Measurements from ENCODE around the gene TLK2. TPM values are rescaled to one million over a fixed set of nuclear protein-coding genes. Genes with fewer than 3 reads are reported as not detected.

Gene TLK2
- total and polyA plus RNA-seq, 5 donors from 2014 or later: 6.9 to 89.5 (median 10.6) TPM

DNA sequence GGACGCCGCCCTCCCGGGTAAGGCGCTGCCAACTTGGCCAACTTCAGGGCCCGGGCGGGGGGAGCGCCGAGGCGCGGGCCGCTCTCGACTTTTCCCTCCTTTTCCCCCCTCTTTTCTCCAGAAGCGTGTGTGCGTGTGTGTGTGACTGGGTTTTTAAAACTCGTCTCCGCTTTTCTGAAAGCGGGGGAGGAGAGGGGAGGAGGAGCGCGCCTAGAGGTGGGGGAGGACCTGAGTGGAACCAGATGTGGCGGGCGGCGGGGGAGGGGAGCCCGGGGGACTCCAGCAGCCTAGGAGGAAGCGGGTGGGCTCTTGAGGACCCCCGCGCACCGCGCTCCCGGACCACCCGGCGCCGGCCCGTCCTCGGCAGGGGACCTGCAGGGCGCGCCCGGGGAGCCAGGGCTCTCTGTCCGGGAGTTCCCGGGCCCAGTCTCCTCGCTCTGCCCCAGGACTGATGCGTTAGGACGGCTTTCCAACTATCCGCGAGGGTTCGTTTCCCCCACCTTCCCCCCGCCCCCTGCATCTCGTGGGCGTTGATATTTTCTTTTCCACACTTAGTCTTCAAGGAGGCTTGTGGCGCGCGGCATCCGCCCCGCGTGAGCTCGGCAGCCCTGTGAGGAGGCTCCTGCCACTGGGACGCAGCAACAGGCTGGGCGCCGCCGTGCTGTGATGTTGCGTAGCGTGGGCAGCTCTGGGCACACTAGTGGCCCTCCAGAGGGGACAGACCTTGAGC lies 149.4 kb downstream of the TLK2 start:
- no peaks in the 10 kb centered on the region for H3K36me3 ChIP-seq (ENCODE audit: control insufficient read depth, insufficient read depth, low read length)
- no peaks in the 10 kb centered on the region for H3K27me3 ChIP-seq (ENCODE audit: control insufficient read depth, insufficient read depth, low read length)
- peak overlapping the region in 2 of 3 donors; percentile 61 to 62 for H3K27ac Mint-ChIP-seq

DNA sequence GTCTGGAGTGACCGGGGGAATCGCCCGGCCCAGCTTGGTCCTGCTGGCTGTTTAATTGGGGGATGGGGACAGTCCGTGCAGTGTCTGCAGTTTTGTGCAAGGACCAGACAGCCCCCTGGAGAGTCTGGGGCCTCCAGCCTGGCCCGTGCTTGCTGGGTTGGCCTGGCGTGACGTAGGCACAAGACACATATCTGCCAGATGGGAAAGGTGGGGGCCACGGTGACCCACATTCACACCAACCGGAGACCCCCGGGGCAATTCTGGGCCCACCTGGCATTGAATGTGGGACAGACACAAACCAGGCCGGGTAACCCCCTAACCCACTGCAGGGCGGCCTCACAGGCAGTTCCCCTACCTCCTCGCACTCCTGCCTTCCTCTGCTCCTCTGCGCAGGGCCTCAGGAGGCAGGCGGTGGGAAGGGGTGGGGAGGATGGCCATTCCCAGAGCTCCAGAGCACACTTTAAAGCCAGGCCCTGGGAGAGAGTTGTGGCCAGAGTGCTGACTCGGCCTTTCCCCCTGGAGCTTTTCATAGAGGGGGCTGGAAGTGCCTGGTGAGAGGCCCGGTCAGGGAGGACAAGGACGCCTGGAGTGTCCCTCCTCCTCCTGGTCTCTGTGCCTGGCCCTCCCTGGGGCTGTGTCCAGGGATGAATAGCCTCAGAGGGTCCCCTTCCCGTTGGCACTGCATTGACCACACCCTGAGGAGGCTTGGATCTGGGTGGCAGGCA lies 150.4 kb downstream of the TLK2 start:
- Histone ChIP-seq H3K4me3 (ENCODE audit: low read depth, low read length) (no peak overlapping the region), H3K9me3 (ENCODE audit: control insufficient read depth in 2 of 2, low read length in 2 of 2) (no peaks in the 10 kb centered on the region), H3K36me3 (ENCODE audit: control insufficient read depth, insufficient read depth, low read length) (no peaks in the 10 kb centered on the region), H3K4me1 (ENCODE audit: control insufficient read depth, insufficient read depth, low read length, poor library complexity, severe bottlenecking) (peaks cover 21% of the 10 kb centered on the region), H3K27ac (ENCODE audit: insufficient read depth, low read length, poor library complexity, severe bottlenecking) (no peak overlapping the region), H3K27me3 (ENCODE audit: control insufficient read depth, insufficient read depth, low read length) (no peaks in the 10 kb centered on the region)
- Mint-ChIP-seq H3K36me3 (peaks cover 6% of the 10 kb centered on the region), H3K27ac (no peak overlapping the region), H3K4me1 (peaks cover 0 to 10% (median 5%) of the 10 kb centered on the region in 4 donors), H3K27me3 (peaks cover 20% of the 10 kb centered on the region), H3K9me3 (no peaks in the 10 kb centered on the region), H3K4me3 (peak overlapping the region; percentile 50 to 92 (median 82))
- no peak for ATAC-seq (ENCODE audit: low read depth in 2 of 2)
- no peak for DNase-seq

More for the DNA sequence above, 149.4 kb downstream of the TLK2 start:
- Mint-ChIP-seq H3K4me3 (peak overlapping the region; percentile 50 to 92 (median 82)), H3K36me3 (peaks cover 7% of the 10 kb centered on the region), H3K4me1 (peaks cover 0 to 10% (median 5%) of the 10 kb centered on the region in 4 donors), H3K9me3 (no peaks in the 10 kb centered on the region), H3K27me3 (peaks cover 20% of the 10 kb centered on the region)
- Histone ChIP-seq H3K27ac (ENCODE audit: insufficient read depth, low read length, poor library complexity, severe bottlenecking) (no peak overlapping the region), H3K9me3 (ENCODE audit: control insufficient read depth in 2 of 2, low read length in 2 of 2) (no peaks in the 10 kb centered on the region), H3K4me1 (ENCODE audit: control insufficient read depth, insufficient read depth, low read length, poor library complexity, severe bottlenecking) (peaks cover 21% of the 10 kb centered on the region), H3K4me3 (ENCODE audit: low read depth, low read length) (peak overlapping the region; percentile 26)
- ATAC-seq (ENCODE audit: low read depth in 2 of 2) (peak in 1 of 2 donors; percentile 29), DNase-seq (peak in 1 of 3 donors; percentile 57)

DNA sequence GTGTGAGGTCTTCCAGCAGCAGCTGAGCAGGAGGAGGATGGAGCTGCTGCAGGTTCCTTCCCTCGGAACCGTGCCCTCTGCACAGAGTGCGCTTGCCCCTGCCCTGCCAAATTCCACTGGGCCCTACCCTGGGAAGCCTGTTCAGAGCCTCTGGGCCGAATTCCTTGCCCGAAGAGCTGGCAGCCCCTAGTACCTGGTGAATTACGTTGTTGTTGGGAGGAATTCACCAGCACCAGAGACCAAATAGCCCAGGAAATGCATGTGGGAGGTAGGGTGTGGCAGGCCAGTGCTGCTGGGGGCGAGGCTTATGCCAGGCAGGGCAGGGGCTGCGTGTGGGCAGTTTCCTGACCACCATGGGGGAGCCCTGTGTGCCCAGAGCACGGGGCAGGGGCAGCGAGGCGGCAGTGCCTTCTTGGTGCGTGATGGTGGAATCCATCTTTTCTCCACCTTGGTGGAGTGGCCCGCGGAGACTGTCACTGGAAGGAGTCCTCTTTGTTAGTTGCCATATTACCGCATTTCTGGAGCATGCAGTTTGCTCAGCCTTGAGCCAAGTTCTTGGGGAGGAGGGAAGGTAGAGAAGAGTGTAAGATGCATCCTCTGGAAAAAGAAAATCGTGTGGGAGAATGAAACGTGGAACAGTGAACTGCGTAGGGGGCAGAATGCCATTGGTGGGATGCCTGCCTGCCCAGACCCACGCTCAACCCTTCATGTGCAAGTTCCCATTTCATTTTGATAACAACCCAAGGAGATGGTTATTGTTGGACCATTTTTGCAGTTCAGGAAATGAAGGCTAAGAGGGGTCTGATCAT lies 151.1 kb downstream of the TLK2 start:
- Histone ChIP-seq H3K27ac (ENCODE audit: insufficient read depth, low read length, poor library complexity, severe bottlenecking) (no peak overlapping the region), H3K4me1 (ENCODE audit: control insufficient read depth, insufficient read depth, low read length, poor library complexity, severe bottlenecking) (peaks cover 21% of the 10 kb centered on the region), H3K27me3 (ENCODE audit: control insufficient read depth, insufficient read depth, low read length) (no peaks in the 10 kb centered on the region), H3K9me3 (ENCODE audit: control insufficient read depth in 2 of 2, low read length in 2 of 2) (no peaks in the 10 kb centered on the region), H3K36me3 (ENCODE audit: control insufficient read depth, insufficient read depth, low read length) (no peaks in the 10 kb centered on the region), H3K4me3 (ENCODE audit: low read depth, low read length) (no peak overlapping the region)
- Mint-ChIP-seq H3K27ac (no peak overlapping the region), H3K4me1 (peaks cover 0 to 10% (median 5%) of the 10 kb centered on the region in 4 donors), H3K4me3 (peak overlapping the region in 1 of 4 donors; percentile 21), H3K36me3 (peaks cover 6% of the 10 kb centered on the region), H3K27me3 (peaks cover 17% of the 10 kb centered on the region), H3K9me3 (no peaks in the 10 kb centered on the region)
- DNase-seq (no peak), ATAC-seq (ENCODE audit: low read depth in 2 of 2) (no peak)

DNA sequence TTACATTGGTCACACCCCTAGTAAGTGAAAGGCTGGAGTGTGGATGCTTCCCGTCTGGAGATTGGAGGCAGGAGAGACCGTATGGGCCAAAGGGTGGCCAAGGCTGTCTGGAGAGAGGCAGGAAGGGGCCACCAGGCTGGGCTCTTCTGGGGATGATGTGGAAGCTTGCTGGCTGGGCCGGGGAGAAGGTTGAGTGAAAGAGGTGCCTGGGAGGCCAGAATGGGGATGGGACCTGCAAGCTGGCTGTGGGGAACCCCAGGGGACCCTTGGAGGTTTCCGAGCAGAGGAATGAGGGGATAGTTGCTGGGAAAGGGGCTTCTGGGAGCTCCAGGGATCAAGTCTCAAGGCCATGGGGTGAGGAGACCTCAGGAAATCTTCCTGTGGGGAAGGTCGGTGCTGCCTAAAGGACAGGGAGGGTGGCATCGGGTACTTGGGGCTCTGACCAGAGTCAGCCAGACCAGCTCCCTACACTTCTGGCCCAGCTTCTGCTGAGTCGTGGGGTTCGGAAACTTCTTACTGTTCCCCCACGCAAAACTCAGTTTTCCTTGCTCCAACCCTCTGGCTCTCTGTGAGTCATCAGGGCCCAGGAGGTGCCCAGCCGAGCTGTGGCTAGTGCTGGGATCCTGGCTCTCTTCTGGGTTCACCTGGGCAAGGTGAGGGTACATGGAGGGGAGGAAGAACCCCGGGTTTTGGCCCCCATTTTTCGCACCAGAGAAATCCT lies 151.9 kb downstream of the TLK2 start:
- no peak overlapping the region for H3K4me3 ChIP-seq (ENCODE audit: low read depth, low read length)
- Mint-ChIP-seq H3K27me3 (peaks cover 17% of the 10 kb centered on the region), H3K27ac (no peak overlapping the region), H3K4me3 (peak overlapping the region in 1 of 4 donors; percentile 65), H3K9me3 (no peaks in the 10 kb centered on the region), H3K36me3 (peaks cover 6% of the 10 kb centered on the region), H3K4me1 (peaks cover 0 to 10% (median 5%) of the 10 kb centered on the region in 4 donors)
- H3K27me3 ChIP-seq (ENCODE audit: control insufficient read depth, insufficient read depth, low read length): no peaks in the 10 kb centered on the region
- peaks cover 21% of the 10 kb centered on the region for H3K4me1 ChIP-seq (ENCODE audit: control insufficient read depth, insufficient read depth, low read length, poor library complexity, severe bottlenecking)
- H3K9me3 ChIP-seq (ENCODE audit: control insufficient read depth in 2 of 2, low read length in 2 of 2): no peaks in the 10 kb centered on the region
- DNase-seq: no peak
- no peak for ATAC-seq (ENCODE audit: low read depth in 2 of 2)
- no peaks in the 10 kb centered on the region for H3K36me3 ChIP-seq (ENCODE audit: control insufficient read depth, insufficient read depth, low read length)
- H3K27ac ChIP-seq (ENCODE audit: insufficient read depth, low read length, poor library complexity, severe bottlenecking): no peak overlapping the region

DNA sequence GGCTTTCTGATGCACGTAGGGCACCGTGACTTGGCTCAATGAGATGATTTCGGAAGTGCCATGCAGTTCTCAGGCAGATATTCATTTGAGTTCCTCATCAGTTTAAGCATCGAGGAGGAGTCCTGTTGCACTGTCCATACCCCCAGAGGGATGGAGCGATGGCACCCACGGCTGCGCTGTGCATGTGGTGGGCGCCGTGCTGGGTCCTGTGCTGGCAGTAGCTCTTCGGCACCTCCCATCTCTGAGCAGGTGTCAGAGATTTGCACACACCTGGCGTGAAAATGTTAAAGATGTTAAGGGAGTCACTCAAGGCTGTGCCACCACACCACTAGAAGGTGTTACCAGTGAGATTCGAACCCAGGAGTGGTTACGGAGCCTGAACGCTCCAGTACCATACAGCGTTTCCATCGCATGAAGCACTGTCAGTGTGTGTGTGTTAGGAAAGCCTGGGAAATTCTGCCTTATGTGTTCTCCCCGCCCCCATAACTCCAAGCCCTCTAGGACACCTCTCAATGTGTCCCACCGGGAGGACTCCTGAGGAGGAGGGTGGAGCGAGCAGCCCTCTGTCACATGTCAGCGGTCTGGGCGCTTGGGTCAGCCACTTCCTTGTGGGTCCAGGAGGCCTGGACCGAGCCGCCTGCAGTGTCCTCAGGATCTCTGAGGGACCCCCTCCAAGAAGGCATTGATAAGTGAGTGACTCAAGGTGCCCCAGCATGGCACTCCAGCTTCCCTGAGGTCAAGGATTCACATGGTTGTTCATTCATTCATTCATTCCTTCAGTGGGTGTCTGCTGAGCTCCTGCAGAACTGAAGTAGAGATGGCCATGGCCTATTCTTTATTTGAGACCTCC lies 152.7 kb downstream of the TLK2 start:
- Histone ChIP-seq H3K4me3 (ENCODE audit: low read depth, low read length) (no peak overlapping the region), H3K9me3 (ENCODE audit: control insufficient read depth in 2 of 2, low read length in 2 of 2) (no peaks in the 10 kb centered on the region), H3K27ac (ENCODE audit: insufficient read depth, low read length, poor library complexity, severe bottlenecking) (no peak overlapping the region), H3K4me1 (ENCODE audit: control insufficient read depth, insufficient read depth, low read length, poor library complexity, severe bottlenecking) (peaks cover 21% of the 10 kb centered on the region), H3K36me3 (ENCODE audit: control insufficient read depth, insufficient read depth, low read length) (no peaks in the 10 kb centered on the region), H3K27me3 (ENCODE audit: control insufficient read depth, insufficient read depth, low read length) (no peaks in the 10 kb centered on the region)
- Mint-ChIP-seq H3K36me3 (peaks cover 6% of the 10 kb centered on the region), H3K9me3 (no peaks in the 10 kb centered on the region), H3K4me3 (no peak overlapping the region), H3K4me1 (peaks cover 0 to 7% (median 5%) of the 10 kb centered on the region in 4 donors), H3K27ac (no peak overlapping the region), H3K27me3 (peaks cover 12% of the 10 kb centered on the region)
- ATAC-seq (ENCODE audit: low read depth in 2 of 2): no peak
- no peak for DNase-seq

DNA sequence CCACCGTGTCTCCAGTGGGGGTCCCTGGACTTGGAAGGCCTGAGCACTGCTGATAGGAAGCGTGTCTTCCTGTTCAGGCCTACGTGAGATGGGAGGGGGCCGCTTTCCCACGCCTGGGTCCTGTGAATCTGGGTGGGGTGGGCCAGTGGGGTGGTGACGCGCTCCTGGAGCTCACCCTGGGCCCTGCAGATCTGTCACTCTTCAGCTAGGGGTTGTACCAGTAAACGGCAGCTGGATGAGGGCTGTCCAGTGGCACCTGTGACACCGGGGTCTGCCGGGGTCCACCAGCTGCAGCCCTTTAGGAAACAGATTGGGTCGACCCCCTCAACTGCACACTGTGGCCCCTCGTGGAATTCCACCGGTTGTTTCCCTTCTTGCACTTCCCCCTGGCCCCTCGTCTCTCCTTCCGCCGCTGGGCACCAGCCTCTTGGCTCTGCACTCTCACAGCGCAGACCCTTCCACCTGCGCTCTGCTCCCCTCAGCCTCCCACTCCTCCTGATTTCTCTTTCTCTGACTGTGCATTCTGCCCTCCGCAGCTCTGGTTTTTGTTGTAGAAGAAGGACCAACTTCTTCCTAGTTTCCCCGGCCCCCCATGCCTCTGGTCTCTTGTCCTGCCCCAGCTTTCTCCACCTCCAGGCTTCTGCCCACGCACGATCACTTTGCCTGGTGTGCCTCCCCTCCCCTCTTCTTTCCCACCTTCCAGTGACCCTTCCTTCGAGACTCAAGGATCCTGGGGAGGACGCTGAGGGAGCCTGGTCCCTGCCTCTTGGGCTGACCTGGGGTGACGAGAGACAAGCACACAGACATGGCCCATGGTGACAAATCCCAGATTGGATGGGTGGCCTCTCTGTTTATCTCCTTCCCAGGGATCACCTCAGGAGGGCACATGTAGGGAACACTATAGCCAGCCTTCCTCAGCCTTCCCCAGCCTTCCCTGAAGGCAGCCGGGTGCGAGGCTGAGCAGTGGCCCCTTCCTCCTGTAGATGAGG lies 153.6 kb downstream of the TLK2 start:
- Histone ChIP-seq H3K4me1 (ENCODE audit: control insufficient read depth, insufficient read depth, low read length, poor library complexity, severe bottlenecking) (peaks cover 16% of the 10 kb centered on the region), H3K27me3 (ENCODE audit: control insufficient read depth, insufficient read depth, low read length) (no peaks in the 10 kb centered on the region), H3K9me3 (ENCODE audit: control insufficient read depth in 2 of 2, low read length in 2 of 2) (no peaks in the 10 kb centered on the region), H3K36me3 (ENCODE audit: control insufficient read depth, insufficient read depth, low read length) (no peaks in the 10 kb centered on the region), H3K27ac (ENCODE audit: insufficient read depth, low read length, poor library complexity, severe bottlenecking) (no peak overlapping the region), H3K4me3 (ENCODE audit: low read depth, low read length) (no peak overlapping the region)
- Mint-ChIP-seq H3K9me3 (no peaks in the 10 kb centered on the region), H3K4me3 (no peak overlapping the region), H3K27ac (no peak overlapping the region), H3K36me3 (peaks cover 6% of the 10 kb centered on the region), H3K4me1 (peaks cover 0 to 7% (median 5%) of the 10 kb centered on the region in 4 donors), H3K27me3 (peaks cover 12% of the 10 kb centered on the region)
- no peak for DNase-seq
- ATAC-seq (ENCODE audit: low read depth in 2 of 2): no peak

Measured in CD4-positive, CD25-positive, alpha-beta regulatory T cell (primary cell).